ENCODE data around the gene MNT.

Gene MNT

GRCh38 chr17:2388020-2388682 is 12.7 kb downstream of the MNT start:
- H3K27ac ChIP-seq, result peak overlapping the region; percentile 24; the same call in 1 of the 2 replicates
- TF ChIP-seq CTCF (conservative IDR thresholded peaks at IDR 0.05), result no peak

- 0 out of 2 replicates have a peak overlapping the region, but pooled peaks have one; percentile 20 for H3K27ac ChIP-seq
- no peak for TF ChIP-seq CTCF (conservative IDR thresholded peaks at IDR 0.05)
These were observed 13.5 kb downstream of the MNT start for GRCh38 chr17:2387086-2388019.

GRCh38 chr17:2386400-2387085 is 14.3 kb downstream of the MNT start:
- H3K27ac ChIP-seq, result peak overlapping the region; percentile 83
- no peak for TF ChIP-seq CTCF (conservative IDR thresholded peaks at IDR 0.05)

- TF ChIP-seq CTCF (conservative IDR thresholded peaks at IDR 0.05), result no peak
- H3K27ac ChIP-seq, result peak overlapping the region; percentile 83
These were observed 15.3 kb downstream of the MNT start for GRCh38 chr17:2385240-2386210.

- peak overlapping the region; percentile 83 for H3K27ac ChIP-seq
- no peak for TF ChIP-seq CTCF (conservative IDR thresholded peaks at IDR 0.05)
These were observed 16.3 kb downstream of the MNT start for GRCh38 chr17:2384439-2385127.

- peak overlapping the region; percentile 83 for H3K27ac ChIP-seq
- TF ChIP-seq CTCF (conservative IDR thresholded peaks at IDR 0.05), result no peak
These were observed 17.2 kb downstream of the MNT start for GRCh38 chr17:2383628-2384167.

Data from VCaP (cell line).